ENCODE results near the gene WIPF2. TPM values are rescaled to one million over a fixed set of nuclear protein-coding genes. Genes with fewer than 3 reads are reported as not detected.

WIPF2 gene
- total and polyA plus RNA-seq, 2 of the 8 experiments (the other 6 are each of a cell fraction or from before 2014, with no cell fraction given), result 6.9 to 25.3 TPM

DNA sequence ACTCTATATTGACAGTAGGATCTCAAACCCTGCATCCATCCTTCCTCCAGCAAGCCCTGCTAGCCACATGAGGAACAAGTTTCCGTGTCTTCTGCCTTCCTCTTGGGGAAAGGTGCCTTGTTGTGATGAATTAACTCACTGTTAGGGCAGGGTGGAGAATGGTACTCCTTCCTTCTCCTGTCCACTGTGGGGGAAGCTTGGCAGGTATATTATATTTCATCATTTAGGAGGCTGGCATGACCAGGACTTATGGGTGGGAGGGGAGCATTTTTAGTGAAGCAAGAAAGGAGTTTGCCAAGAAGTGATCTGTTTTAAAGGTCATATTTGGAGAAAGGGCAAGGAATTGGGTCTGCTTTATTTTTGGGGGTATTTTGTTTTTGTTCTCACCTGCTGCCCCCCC lies 59.3 kb downstream of the WIPF2 start:
- no peaks in the 10 kb centered on the region for H3K79me2 ChIP-seq (ENCODE audit: control insufficient read depth in 1 of 2, insufficient read depth in 2 of 2, low read length in 2 of 2)
- no peak overlapping the region for H2BK12ac ChIP-seq (ENCODE audit: low read depth, low read length)
- POLR2A ChIA-PET (ENCODE audit: partially characterized antibody), result interaction anchor here (0.8 kb wide), 1 partner anchor 154 kb away, joined by 3 read pairs; no protein-coding TSS in a partner anchor
- H3K36me3 ChIP-seq (ENCODE audit: control insufficient read depth in 2 of 4, insufficient read depth in 4 of 4, low read length in 3 of 4), result peaks cover 5 to 44% (median 25%) of the 10 kb centered on the region in 4 experiments; a peak in 7 of 8 replicates
- H3K56ac ChIP-seq (replicated peaks; ENCODE audit: insufficient read length, low read depth, low read length), result no peak overlapping the region
- H3K23ac ChIP-seq (ENCODE audit: insufficient read length), result no peak overlapping the region
- no peaks in the 10 kb centered on the region for H3K27me3 ChIP-seq (replicated peaks in 1 of 4; ENCODE audit: control insufficient read depth in 3 of 4, extremely low read depth in 1 of 4, insufficient read depth in 3 of 4, low read length in 3 of 4)
- peaks cover 2 to 5% (median 3%) of the 10 kb centered on the region in 4 experiments; a peak in 5 of 7 replicates for H3K4me1 ChIP-seq (replicated peaks in 1 of 4; ENCODE audit: control insufficient read depth in 3 of 4, insufficient read depth in 4 of 4, low read length in 3 of 4)
- no peaks in the 10 kb centered on the region for H3K9me3 ChIP-seq (ENCODE audit: insufficient read depth in 2 of 2, low read depth in 1 of 2, low read length in 1 of 2)
- no peak overlapping the region for H3K14ac ChIP-seq (ENCODE audit: insufficient read length)
- H4K20me1 ChIP-seq (replicated peaks in 1 of 2; ENCODE audit: control insufficient read depth in 1 of 2, insufficient read depth in 2 of 2, low read length in 2 of 2), result peaks cover 0 to 1% of the 10 kb centered on the region in 2 experiments
- no peak overlapping the region for H3K4ac ChIP-seq (replicated peaks; ENCODE audit: insufficient read length, low read depth, low read length)
- no peak overlapping the region for H2BK120ac ChIP-seq (replicated peaks; ENCODE audit: low read depth, low read length)
- no peaks in the 10 kb centered on the region for H3K79me1 ChIP-seq (ENCODE audit: low read depth, low read length)
- no peak overlapping the region for H2BK20ac ChIP-seq (ENCODE audit: low read length)
- CTCF ChIA-PET (ENCODE audit: partially characterized antibody), result interaction anchor here (1.0 kb wide), 1 partner anchor 14 kb away, joined by 3 read pairs; no protein-coding TSS in a partner anchor
- no peak overlapping the region for H3K18ac ChIP-seq (ENCODE audit: extremely low read depth, low read length)
- H2BK5ac ChIP-seq (ENCODE audit: low read depth, low read length), result no peak overlapping the region
- H4K91ac ChIP-seq (replicated peaks; ENCODE audit: insufficient read length, low read length), result no peak overlapping the region
- TF ChIP-seq CTBP2 (IDR thresholded peaks at IDR 0.05; ENCODE audit: borderline replicate concordance, insufficient read depth, insufficient read length, low read length) (no peak), RXRA (IDR thresholded peaks at IDR 0.05; ENCODE audit: insufficient read depth, low read depth, low read length) (no peak), KDM1A (IDR thresholded peaks at IDR 0.05; ENCODE audit: borderline replicate concordance, low read length) (no peak), CEBPB (IDR thresholded peaks at IDR 0.05; ENCODE audit: low read depth, low read length) (no peak), SP4 (IDR thresholded peaks at IDR 0.05; ENCODE audit: low read length) (no peak), BCL11A (IDR thresholded peaks at IDR 0.05; ENCODE audit: low read depth in 2 of 2, low read length in 2 of 2) (no peak), JUN (IDR thresholded peaks at IDR 0.05; ENCODE audit: low read depth, low read length) (no peak), POLR2AphosphoS5 (IDR thresholded peaks at IDR 0.05; ENCODE audit: low read depth, low read length) (no peak), ASH2L (IDR thresholded peaks at IDR 0.05; ENCODE audit: low read length) (no peak), RAD21 (IDR thresholded peaks at IDR 0.05 in 1 of 2, conservative IDR thresholded peaks at IDR 0.05 in 1 of 2; ENCODE audit: low read depth in 2 of 2, low read length in 2 of 2) (no peak), SUZ12 (IDR thresholded peaks at IDR 0.05; ENCODE audit: low read length) (no peak), FOSL1 (IDR thresholded peaks at IDR 0.05; ENCODE audit: insufficient read depth, low read depth, low read length) (no peak)
- H3K27ac ChIP-seq (ENCODE audit: low read depth, low read length), result no peak overlapping the region
- H4K8ac ChIP-seq (ENCODE audit: extremely low read depth, insufficient read depth, low read length), result no peak overlapping the region
- no peak overlapping the region for H3K9ac ChIP-seq (replicated peaks in 1 of 4; ENCODE audit: extremely low read depth in 1 of 4, low read depth in 3 of 4, low read length in 3 of 4)
- no peak overlapping the region for H3K4me3 ChIP-seq (ENCODE audit: extremely low read depth in 1 of 4, insufficient read depth in 2 of 4, low read depth in 3 of 4, low read length in 4 of 4)
- no peak overlapping the region for H3K4me2 ChIP-seq (ENCODE audit: insufficient read depth in 1 of 2, low read depth in 2 of 2, low read length in 2 of 2)
- no peak overlapping the region for H2AFZ ChIP-seq (ENCODE audit: low read length)
- H2BK15ac ChIP-seq (ENCODE audit: low read length), result no peak overlapping the region
- no peak overlapping the region for H2AK5ac ChIP-seq (ENCODE audit: low read depth, low read length)
- FAIRE-seq, result no peak
- no peak overlapping the region for H4K5ac ChIP-seq (ENCODE audit: insufficient read length, low read depth, low read length)
- 86% methylated on average over 1 of the region's 1 CpG; no CpG with 5 or more reads in 1 of the 2 experiments for WGBS, 2 experiments (ENCODE audit: extremely low coverage in 1 of 2, insufficient coverage in 1 of 2, insufficient read length in 1 of 2, insufficient replicate concordance in 2 of 2, low coverage in 1 of 2, low lambda C conversion rate in 2 of 2, missing lambda C conversion rate in 1 of 2)
- DNase-seq (ENCODE audit: low read depth in 1 of 2, low spot score in 2 of 2), result no peak
- H3K23me2 ChIP-seq (ENCODE audit: low read depth, low read length), result no peaks in the 10 kb centered on the region
